ENCODE results near the gene RNF166. TPM values are rescaled to one million over a fixed set of nuclear protein-coding genes. Genes with fewer than 3 reads are reported as not detected.

RNF166 gene
- total RNA-seq, 2 experiments from 2014 or later: 334 to 355 TPM

DNA sequence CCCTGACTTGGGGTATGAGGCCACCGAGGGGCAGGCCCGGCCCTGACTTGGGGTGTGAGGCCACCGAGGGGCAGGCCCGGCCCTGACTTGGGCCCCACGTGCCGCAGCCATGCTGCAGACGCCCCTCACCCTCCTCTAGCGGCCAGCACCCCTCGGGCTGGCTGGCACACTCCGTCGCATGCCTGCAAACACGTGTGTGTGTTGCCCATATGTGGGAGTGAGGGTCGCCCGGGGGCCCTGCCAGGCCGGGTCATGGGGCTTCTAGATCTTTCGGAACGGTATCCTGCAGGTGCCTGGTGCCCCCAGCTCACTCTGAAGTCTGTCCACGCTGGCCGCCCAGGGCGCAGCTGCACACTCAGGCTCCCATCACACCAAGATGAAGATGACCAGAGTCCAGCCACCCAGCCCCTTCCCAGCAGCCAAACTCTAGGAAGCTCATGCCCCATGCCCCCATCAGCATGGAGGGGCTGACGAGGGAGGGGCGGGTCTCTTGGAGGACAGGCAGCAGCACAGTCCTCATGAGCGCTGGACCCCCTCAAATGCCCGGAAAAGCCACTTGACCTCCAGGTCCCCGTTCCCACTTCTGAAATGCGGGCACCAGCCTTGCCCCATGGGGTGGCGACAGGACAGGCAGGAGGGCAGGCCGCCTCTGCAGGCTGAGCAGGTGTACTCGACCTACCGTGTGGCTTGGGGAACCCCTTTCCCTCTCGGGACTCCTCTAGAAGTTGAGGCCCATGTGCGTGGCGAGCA lies 33.9 kb upstream of the RNF166 start:
- Histone ChIP-seq H3K27ac (ENCODE audit: low read depth in 1 of 2, low read length in 2 of 2) (no peak overlapping the region), H3K36me3 (ENCODE audit: insufficient read depth, low read length) (peaks cover 56% of the 10 kb centered on the region), H3K4me1 (ENCODE audit: insufficient read depth, low read length) (peaks cover 41% of the 10 kb centered on the region), H3K27me3 (ENCODE audit: control insufficient read depth in 1 of 2, insufficient read depth in 2 of 2, low read length in 2 of 2) (no peaks in the 10 kb centered on the region), H3K9me3 (ENCODE audit: control insufficient read depth in 1 of 2, insufficient read depth in 1 of 2, low read length in 2 of 2) (no peaks in the 10 kb centered on the region), H3K4me3 (ENCODE audit: low read length) (no peak overlapping the region)
- Mint-ChIP-seq H3K27ac (no peak overlapping the region), H3K9me3 (no peaks in the 10 kb centered on the region), H3K27me3 (no peaks in the 10 kb centered on the region), H3K36me3 (ENCODE audit: low read depth) (no peaks in the 10 kb centered on the region), H3K4me3 (no peak overlapping the region), H3K4me1 (ENCODE audit: low read depth) (peaks cover 9% of the 10 kb centered on the region)
- ATAC-seq (ENCODE audit: poor library complexity) (no peak), DNase-seq (no peak)
- no peak for TF ChIP-seq CTCF (IDR thresholded peaks at IDR 0.05)
- POLR2A ChIA-PET: interaction anchor here (0.8 to 1.1 kb wide), 2 partner anchors 41 to 43 kb away, joined by 3 to 7 read pairs; no protein-coding TSS in a partner anchor
- intact Hi-C loops (cut with DNase I, micrococcal nuclease): loop anchor here (5.0 kb wide), 3 partner anchors 117 to 427 kb away; partner anchors contain the start of genes GALNS (in 1 of the 2) and TRAPPC2L (in 1 of the 2)
- CTCF ChIA-PET: no interaction called here

GRCh38 chr16:88739139-88739976 lies 33.1 kb upstream of the RNF166 start:
- TF ChIP-seq CTCF (IDR thresholded peaks at IDR 0.05): no peak
- H3K4me3 Mint-ChIP-seq: no peak overlapping the region
- no peak overlapping the region for H3K27ac ChIP-seq (ENCODE audit: low read depth in 1 of 2, low read length in 2 of 2)
- H3K9me3 ChIP-seq (ENCODE audit: control insufficient read depth in 1 of 2, insufficient read depth in 1 of 2, low read length in 2 of 2): no peaks in the 10 kb centered on the region
- H3K4me3 ChIP-seq (ENCODE audit: low read length): no peak overlapping the region
- ATAC-seq (ENCODE audit: poor library complexity) (no peak), DNase-seq (no peak)
- no peaks in the 10 kb centered on the region for H3K36me3 Mint-ChIP-seq (ENCODE audit: low read depth)
- ChIA-PET CTCF (no interaction called here), POLR2A (no interaction called here)
- H3K4me1 ChIP-seq (ENCODE audit: insufficient read depth, low read length): peaks cover 33% of the 10 kb centered on the region
- H3K27me3 Mint-ChIP-seq: no peaks in the 10 kb centered on the region
- H3K27me3 ChIP-seq (ENCODE audit: control insufficient read depth in 1 of 2, insufficient read depth in 2 of 2, low read length in 2 of 2): no peaks in the 10 kb centered on the region
- H3K9me3 Mint-ChIP-seq: no peaks in the 10 kb centered on the region
- intact Hi-C loops (cut with DNase I, micrococcal nuclease): loop anchor here (5.0 kb wide), 3 partner anchors 118 to 428 kb away; partner anchors contain the start of genes GALNS (in 1 of the 2) and TRAPPC2L (in 1 of the 2)
- no peak overlapping the region for H3K27ac Mint-ChIP-seq
- peaks cover 8% of the 10 kb centered on the region for H3K4me1 Mint-ChIP-seq (ENCODE audit: low read depth)
- H3K36me3 ChIP-seq (ENCODE audit: insufficient read depth, low read length): peaks cover 64% of the 10 kb centered on the region

Data from CD4-positive, alpha-beta T cell (primary cell).